ENCODE results near the gene PCGF2.

The PCGF2 gene

GRCh38 chr17:38751144-38751807 is 3.1 kb upstream of the PCGF2 start:
- DNase-seq = no peak

- DNase-seq = no peak
Measured at GRCh38 chr17:38750312-38751121, 2.4 kb upstream of the PCGF2 start.

- no peak for DNase-seq
Measured at GRCh38 chr17:38750044-38750311, 1.8 kb upstream of the PCGF2 start.

- DNase-seq = no peak
Measured at GRCh38 chr17:38749223-38750043, 1.3 kb upstream of the PCGF2 start.

GRCh38 chr17:38748892-38749222 is 721 bp upstream of the PCGF2 start:
- no peak for DNase-seq

- no peak for DNase-seq
Measured at GRCh38 chr17:38747463-38748148, 530 bp downstream of the PCGF2 start.

GRCh38 chr17:38746849-38747462 is 1.2 kb downstream of the PCGF2 start:
- no peak for DNase-seq

- DNase-seq = no peak
Measured at GRCh38 chr17:38746004-38746848, 1.9 kb downstream of the PCGF2 start.

GRCh38 chr17:38745545-38745944 is 2.6 kb downstream of the PCGF2 start:
- no peak for DNase-seq

- DNase-seq = no peak
Measured at GRCh38 chr17:38743556-38744171, 4.5 kb downstream of the PCGF2 start.

GRCh38 chr17:38742411-38743308 is 5.5 kb downstream of the PCGF2 start:
- no peak for DNase-seq

GRCh38 chr17:38741921-38742410 is 6.2 kb downstream of the PCGF2 start:
- no peak for DNase-seq

GRCh38 chr17:38741461-38741860 is 6.7 kb downstream of the PCGF2 start:
- no peak for DNase-seq

GRCh38 chr17:38740806-38741205 is 7.3 kb downstream of the PCGF2 start:
- DNase-seq = no peak

- DNase-seq = no peak
Measured at GRCh38 chr17:38740044-38740443, 8.1 kb downstream of the PCGF2 start.

GRCh38 chr17:38739305-38739704 is 8.8 kb downstream of the PCGF2 start:
- DNase-seq = no peak

GRCh38 chr17:38738686-38739085 is 9.4 kb downstream of the PCGF2 start:
- DNase-seq = no peak

GRCh38 chr17:38738007-38738662 is 10.0 kb downstream of the PCGF2 start:
- DNase-seq = no peak

GRCh38 chr17:38735161-38735997 is 12.8 kb downstream of the PCGF2 start:
- peak; percentile 53 for DNase-seq

Measured in central memory CD4-positive, alpha-beta T cell (primary cell).